Duodenal mucosa (tissue), 2 donors: ENCODE data around the gene SLA2.

Source experiments
- H3K27ac ChIP-seq: one replicate; pipeline ENCODE4 v1.7.0; 2013; ENCODE audit warnings: low read depth, low read length
- H3K27me3 ChIP-seq, 2 donors: one replicate each; pipeline ENCODE4 v1.7.0; 2013; ENCODE audit warnings: low read length in 2 of 2, control low read depth in 1 of 2; ENCODE audit not compliant: insufficient read depth in 2 of 2, control insufficient read depth in 1 of 2
- H3K36me3 ChIP-seq, 2 donors: one replicate each; pipeline ENCODE4 v1.7.0; 2013; ENCODE audit warnings: low read length in 2 of 2, control low read depth in 1 of 2; ENCODE audit not compliant: insufficient read depth in 2 of 2, control insufficient read depth in 1 of 2
- H3K4me1 ChIP-seq, 2 donors: one replicate each; pipeline ENCODE4 v1.7.0; 2013; ENCODE audit warnings: low read length in 2 of 2, control low read depth in 1 of 2; ENCODE audit not compliant: insufficient read depth in 2 of 2, control insufficient read depth in 1 of 2
- H3K4me3 ChIP-seq, 2 donors: one replicate each; pipeline ENCODE4 v1.7.0; 2013; ENCODE audit warnings: low read length in 2 of 2, low read depth in 1 of 2
- H3K9ac ChIP-seq, 2 donors: one replicate each; pipeline ENCODE4 v1.7.0; 2013; ENCODE audit warnings: low read length in 2 of 2, low read depth in 1 of 2
- H3K9me3 ChIP-seq, 2 donors: one replicate each; pipeline ENCODE4 v1.7.0; 2013; ENCODE audit warnings: low read length in 2 of 2, control low read depth in 1 of 2; ENCODE audit not compliant: control insufficient read depth in 1 of 2

SLA2 gene

DNA sequence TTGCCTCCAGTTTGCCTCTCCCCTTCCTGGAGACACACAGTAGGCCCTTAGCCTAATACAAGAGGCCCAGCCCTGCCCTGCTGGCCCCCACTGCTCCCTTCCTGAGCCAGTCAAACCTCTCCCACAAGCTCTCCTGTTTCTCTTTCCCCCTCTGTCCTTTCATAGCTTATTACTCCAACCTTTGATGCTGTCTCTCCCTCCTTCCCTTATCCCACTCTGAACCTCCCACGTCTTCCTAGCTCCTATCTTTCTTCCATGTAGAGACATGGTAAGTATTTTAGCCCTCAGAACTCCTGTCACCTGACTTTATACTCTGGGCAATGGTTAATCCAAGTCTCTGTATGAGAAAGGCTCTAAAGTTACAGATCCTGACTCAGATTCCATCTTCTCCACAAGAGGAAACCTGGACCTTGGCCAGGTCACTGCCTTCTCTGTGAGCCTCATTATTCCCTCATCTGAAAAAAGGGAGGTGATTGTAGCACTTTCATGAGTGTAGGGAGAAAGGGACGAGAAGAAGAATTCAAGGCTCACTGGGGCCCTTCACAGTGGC, 65.9 kb downstream of the SLA2 start:
- no peaks in the 10 kb centered on the region for H3K9me3 ChIP-seq
- peaks cover 5 to 12% of the 10 kb centered on the region in 2 donors for H3K4me1 ChIP-seq
- peaks cover 10 to 35% of the 10 kb centered on the region in 2 donors for H3K36me3 ChIP-seq
- no peak overlapping the region for H3K4me3 ChIP-seq
- H3K27ac ChIP-seq: no peak overlapping the region
- no peak overlapping the region for H3K9ac ChIP-seq
- H3K27me3 ChIP-seq: no peaks in the 10 kb centered on the region

DNA sequence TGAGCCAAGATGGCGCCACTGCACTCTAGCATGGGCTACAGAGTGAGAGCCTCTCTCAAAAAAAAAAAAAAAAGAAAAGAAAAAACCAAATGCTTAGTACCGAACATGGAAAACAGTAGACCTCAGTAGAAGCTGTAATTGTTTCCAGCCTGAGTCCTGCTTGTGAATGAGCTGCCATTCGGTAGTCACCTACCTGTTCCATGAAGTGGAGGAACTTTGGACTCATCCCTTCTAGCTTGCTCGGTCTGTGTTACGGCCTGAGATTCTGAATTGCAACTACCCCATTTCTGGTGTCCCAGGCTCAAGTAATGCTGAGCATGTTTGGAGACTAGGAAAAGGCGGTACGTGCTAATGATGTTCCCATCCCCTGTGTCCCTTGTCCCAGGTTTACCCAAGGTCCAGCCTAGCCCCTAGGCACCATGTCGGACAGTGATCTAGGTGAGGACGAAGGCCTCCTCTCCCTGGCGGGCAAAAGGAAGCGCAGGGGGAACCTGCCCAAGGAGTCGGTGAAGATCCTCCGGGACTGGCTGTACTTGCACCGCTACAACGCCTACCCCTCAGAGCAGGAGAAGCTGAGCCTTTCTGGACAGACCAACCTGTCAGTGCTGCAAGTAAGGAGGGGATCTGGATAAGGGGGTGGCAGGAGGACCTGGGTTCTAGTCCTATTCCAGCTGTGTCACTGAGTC, 67.5 kb downstream of the SLA2 start:
- H3K4me1 ChIP-seq: peaks cover 11 to 18% of the 10 kb centered on the region in 2 donors

DNA sequence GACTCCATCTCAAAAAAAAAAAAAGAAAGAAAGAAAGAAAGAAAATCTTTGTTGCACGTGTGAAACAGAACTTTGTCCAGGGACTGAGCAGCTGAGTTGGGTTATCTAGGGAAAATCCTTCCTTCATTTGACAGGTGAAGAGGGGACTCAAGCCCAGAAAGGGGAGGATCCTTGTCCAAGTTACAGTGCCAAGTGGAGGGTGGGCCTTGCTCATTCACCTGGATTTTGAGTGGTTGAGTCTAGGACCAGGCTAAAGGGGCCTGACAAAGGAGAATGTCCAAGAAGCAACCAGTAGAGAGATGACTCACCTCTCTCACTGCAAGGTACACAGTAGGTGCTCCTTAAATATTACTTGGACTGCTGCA, 69.9 kb downstream of the SLA2 start:
- no peaks in the 10 kb centered on the region for H3K27me3 ChIP-seq
- peaks cover 5 to 23% of the 10 kb centered on the region in 2 donors for H3K36me3 ChIP-seq
- peaks cover 11 to 24% of the 10 kb centered on the region in 2 donors for H3K4me1 ChIP-seq
- H3K27ac ChIP-seq: no peak overlapping the region
- no peaks in the 10 kb centered on the region for H3K9me3 ChIP-seq
- H3K4me3 ChIP-seq: no peak overlapping the region
- H3K9ac ChIP-seq: no peak overlapping the region

More for the DNA sequence above, 67.5 kb downstream of the SLA2 start:
- Histone ChIP-seq H3K27ac (no peak overlapping the region), H3K9ac (no peak overlapping the region), H3K9me3 (no peaks in the 10 kb centered on the region), H3K4me3 (no peak overlapping the region), H3K36me3 (peaks cover 10 to 35% of the 10 kb centered on the region in 2 donors), H3K27me3 (no peaks in the 10 kb centered on the region)

DNA sequence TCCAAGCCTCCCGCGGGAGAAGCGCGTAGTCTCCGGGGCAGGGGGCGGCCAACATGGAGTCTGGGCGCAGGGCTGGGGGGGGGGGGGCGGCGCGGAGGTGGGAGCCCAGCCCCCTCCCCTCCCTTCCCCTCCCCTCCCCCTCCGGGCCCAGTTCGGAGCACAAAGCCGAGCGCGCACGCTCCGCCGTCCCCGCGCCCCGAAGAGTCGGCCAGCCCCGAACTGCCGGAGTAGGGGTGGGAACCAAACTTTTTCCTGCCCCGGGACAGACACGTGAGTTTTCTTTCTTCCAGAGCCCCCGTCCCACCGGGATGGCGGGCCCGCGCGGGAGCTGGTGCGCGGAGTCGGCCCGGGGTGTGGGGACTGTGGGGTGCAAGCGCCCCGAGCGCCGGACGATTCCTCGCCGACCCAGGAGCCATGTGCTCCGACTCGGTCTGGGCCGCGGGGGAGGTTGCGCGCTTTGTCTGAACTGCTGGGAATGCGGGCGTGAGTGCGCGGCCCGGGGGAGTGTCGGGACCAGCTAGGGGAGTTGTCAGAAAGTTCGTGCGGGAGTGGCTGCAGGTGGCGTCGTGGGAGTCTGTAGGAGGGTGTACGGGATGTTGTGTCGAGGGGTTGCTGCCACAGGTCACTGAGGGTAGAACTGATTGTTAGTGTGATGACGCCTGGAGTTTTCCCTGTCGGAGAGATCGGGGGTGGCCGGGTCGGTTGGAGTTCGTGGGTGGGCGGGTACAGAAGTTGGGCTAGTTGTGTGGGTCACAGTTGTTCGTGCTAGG, 71.4 kb downstream of the SLA2 start:
- peaks cover 3 to 11% of the 10 kb centered on the region in 2 donors for H3K36me3 ChIP-seq
- peak overlapping the region; percentile 70 to 76 for H3K9ac ChIP-seq
- H3K4me3 ChIP-seq: peak overlapping the region; percentile 65 to 66
- no peaks in the 10 kb centered on the region for H3K27me3 ChIP-seq
- H3K9me3 ChIP-seq: no peaks in the 10 kb centered on the region
- peaks cover 11 to 24% of the 10 kb centered on the region in 2 donors for H3K4me1 ChIP-seq
- peak overlapping the region; percentile 83 for H3K27ac ChIP-seq

DNA sequence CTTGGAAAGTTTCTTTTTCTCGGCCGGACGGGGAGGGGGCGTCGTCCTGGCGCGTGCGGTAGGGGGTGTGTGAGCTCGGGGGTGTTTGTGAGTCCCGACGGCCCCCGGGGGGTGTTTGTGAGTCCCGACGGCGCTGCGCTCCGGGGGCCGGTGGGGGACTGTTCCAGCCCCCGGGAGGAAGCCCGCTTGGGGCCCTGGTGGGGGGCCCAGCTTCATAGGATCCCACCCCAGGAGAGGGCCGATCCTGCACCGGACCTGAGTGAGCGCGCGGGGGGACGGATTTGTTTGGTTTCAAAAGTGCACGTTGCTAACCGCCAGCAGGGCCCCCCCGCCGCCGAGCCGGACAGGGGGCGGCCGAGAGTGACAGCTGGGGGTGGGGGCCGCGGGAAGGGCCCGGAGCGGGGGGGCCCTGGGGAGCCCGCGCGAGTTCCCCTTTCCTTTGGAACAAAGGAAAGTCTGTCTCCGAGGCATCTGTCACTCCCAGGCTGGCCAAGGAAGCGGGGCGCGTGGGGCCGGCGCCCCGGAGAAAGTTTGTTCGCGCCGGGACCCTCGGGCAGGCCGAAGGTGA, 72.1 kb downstream of the SLA2 start:
- Histone ChIP-seq H3K4me1 (peaks cover 11 to 24% of the 10 kb centered on the region in 2 donors), H3K27me3 (no peaks in the 10 kb centered on the region), H3K27ac (peak overlapping the region; percentile 83), H3K4me3 (peak overlapping the region; percentile 65 to 66), H3K9me3 (no peaks in the 10 kb centered on the region), H3K36me3 (peaks cover 0 to 6% of the 10 kb centered on the region in 2 donors), H3K9ac (peak overlapping the region; percentile 60 to 76)

DNA sequence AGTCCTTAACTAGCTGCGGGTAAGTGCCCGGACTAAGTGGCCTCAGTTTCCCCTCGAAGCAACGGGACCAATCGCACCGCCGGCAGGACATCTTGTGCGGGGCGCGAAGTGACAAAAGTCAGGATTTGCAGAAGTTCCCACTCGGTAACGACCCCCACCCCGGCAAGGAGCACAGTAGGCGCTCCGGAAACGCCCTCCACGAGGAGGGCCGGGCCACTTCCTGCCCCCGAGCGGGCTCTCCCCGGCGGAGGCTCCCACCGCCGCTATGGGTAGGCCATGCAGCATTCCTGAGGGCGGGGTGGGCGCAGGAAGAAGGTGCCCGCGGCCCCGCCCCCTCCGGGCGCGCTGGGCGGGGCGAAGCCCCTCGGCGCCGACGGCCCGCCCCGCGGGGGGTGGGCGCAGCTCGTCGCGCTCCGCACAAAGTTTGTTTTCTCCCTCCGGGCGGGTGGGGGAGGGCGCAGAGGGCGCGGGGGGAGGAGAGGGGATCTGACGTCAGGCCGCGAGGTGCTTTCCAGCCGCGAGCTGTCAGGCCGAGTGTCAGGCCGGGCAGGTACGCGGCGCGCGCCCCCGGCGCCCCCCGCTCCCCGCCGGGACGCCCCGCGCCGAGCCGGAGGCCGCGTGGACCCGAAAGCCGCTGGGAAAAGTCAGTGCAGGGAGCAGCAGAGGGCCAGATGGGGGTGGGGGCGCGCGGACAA, 72.7 kb downstream of the SLA2 start, which contains the start of gene TGIF2:
Gene TGIF2 (plus strand): TSS at position 495 of the 695 bp plus-strand sequence. CDS start 5,178 bp downstream, outside the sequence.
- no peaks in the 10 kb centered on the region for H3K9me3 ChIP-seq
- H3K27ac ChIP-seq: peak within 1 kb of the TSS; percentile 83
- peak within 1 kb of the TSS; percentile 74 for H3K4me3 ChIP-seq
- peaks cover 11 to 24% of the 10 kb centered on the region in 2 donors for H3K4me1 ChIP-seq
- no peaks in the 10 kb centered on the region for H3K27me3 ChIP-seq
- H3K9ac ChIP-seq: peak within 1 kb of the TSS; percentile 72 to 76
- no peaks in the 10 kb centered on the region for H3K36me3 ChIP-seq

DNA sequence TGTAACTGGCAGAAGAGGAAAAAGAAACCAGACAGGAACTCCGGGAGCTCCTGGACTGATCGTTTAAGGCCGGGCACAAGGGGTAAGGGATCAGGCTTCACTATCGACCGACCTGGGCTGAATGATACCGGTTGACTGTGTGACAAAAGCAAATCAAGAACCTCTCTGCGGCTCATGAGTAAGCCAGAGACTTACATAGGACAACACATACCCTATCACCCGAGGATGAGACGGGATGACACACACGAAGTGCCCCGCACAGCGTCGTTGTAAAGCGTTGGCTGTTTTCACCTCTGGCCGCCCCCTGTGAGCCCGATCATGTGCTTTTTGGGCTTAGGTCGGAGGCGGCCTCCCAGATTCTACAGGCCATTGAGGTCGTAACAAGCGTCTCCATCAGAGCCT, 73.3 kb downstream of the SLA2 start:
- Histone ChIP-seq H3K4me1 (peaks cover 11 to 24% of the 10 kb centered on the region in 2 donors), H3K27ac (peak overlapping the region; percentile 67), H3K9ac (peak overlapping the region; percentile 67 to 72), H3K9me3 (no peaks in the 10 kb centered on the region), H3K36me3 (no peaks in the 10 kb centered on the region), H3K27me3 (no peaks in the 10 kb centered on the region), H3K4me3 (peak overlapping the region; percentile 74)

DNA sequence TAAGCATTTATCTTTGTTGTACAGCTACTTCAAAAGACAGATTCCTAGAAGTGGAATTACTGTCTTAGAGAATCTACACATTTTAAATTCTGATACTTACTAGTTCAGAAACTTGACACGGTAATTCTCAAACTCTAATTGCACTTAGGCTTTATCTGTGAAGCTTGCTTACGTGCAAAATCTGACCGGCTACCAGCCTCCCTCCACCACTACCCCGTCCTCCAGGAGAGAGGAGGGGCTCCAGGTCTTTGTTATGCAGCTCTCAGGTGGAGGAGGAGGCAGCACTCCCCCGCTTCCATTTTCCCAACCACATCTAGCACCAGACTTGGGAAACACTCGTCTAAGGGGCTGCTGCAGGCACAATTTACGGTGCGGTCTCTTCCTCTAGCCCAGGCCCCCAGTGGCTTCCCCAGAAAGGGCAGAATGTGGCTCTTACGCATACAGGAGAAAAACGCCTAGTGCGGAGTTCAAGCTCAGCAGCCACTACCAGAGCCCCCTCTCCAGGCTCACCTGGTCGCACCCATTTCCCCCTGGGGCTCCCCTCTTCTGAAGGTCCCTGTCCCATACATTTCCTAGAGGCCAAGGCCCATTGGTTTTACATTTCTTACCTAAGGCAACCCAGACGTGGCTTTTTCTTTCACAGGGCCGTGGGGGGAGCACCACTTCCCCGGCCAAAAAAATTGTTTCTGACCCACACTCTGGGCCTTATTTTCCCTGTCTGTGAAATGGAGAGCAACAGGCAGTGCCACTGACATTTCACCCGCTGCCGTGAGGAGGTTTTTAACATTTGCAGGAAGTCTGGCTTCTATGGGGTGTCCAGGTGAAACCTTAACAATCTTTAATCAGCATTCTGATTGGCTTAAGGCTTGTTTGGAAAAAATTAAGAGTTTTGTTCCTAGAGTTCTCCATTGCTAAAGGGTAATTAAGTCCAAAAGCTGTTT, 74.2 kb downstream of the SLA2 start:
- Histone ChIP-seq H3K9ac (no peak overlapping the region), H3K9me3 (no peaks in the 10 kb centered on the region), H3K4me3 (no peak overlapping the region), H3K36me3 (no peaks in the 10 kb centered on the region), H3K4me1 (peaks cover 11 to 24% of the 10 kb centered on the region in 2 donors), H3K27me3 (no peaks in the 10 kb centered on the region), H3K27ac (peak overlapping the region; percentile 67)

DNA sequence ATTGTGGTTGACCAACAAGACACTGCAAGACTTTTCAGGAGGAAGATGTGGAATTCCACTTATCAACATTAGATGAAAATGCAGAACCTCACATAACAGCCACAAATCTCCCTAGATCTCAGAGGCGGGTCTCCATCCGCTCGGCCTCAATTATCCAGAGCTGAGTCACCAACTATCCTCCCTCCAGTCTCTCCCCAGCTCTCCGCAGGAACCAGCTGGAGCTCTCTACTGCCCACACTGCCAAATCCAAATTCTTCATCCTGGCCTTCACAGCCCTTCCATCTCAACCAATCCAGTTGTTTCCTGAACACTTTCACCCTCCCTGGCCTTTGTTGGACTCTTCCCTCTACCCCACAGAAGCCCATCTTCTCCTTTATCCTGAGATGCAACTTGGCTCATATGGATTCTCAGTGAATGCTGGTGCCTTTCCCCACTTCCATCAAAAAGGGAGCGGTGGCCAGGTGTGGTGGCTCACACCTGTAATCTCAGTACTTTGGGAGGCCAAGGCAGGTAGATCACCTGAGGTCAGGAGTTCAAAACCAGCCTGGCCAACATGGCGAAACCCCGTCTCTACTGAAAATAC, 76.1 kb downstream of the SLA2 start:
- Histone ChIP-seq H3K9me3 (peaks cover 0 to 3% of the 10 kb centered on the region in 2 donors), H3K9ac (no peak overlapping the region), H3K27me3 (no peaks in the 10 kb centered on the region), H3K27ac (no peak overlapping the region), H3K4me3 (no peak overlapping the region), H3K4me1 (peaks cover 4 to 11% of the 10 kb centered on the region in 2 donors), H3K36me3 (no peaks in the 10 kb centered on the region)
